LNCAP (cell line): ENCODE results near the gene PSKH1.

Experiments
- TF ChIP-seq, protein P1 (sequence below): fragments of 450-650 bp; IDR thresholded peaks from 2 replicates; pipeline ENCODE4 v1.5.1; 2017; ENCODE audit warnings: mild to moderate bottlenecking

Gene PSKH1

DNA sequence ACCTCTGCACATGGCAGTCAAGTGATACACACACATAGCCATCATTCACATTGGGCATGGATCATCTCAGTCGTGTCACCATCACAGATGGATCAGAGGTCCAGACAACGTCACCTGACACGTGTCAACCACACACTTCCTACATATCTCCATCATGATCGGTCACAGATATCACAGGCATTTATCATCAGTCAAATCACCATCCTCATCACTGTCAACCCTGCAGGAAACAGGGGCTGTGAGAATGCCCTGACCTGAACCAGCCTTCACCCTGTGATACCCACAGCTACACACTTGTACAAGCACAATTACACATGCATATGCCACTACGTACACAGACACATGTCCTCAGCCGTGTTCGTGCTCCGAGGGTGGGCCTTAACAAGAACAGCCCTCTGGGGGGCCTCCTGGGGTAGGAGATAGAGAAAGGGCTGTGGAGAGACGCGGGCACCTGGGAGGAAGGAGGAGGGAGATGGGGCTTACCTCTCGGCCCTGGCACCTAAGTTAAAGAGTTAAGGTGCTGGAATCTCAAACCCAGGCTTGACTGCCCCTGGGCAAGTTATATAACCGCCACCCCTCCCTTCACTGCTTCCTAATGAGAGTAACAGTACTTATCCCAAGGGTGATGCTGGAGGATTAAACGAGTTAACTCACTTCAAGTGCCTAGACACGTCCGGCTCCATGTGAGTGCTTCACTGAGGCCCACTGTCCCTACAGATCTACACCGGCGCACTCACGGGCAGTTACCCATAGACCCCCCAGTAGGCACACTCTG, 74.3 kb downstream of the PSKH1 start:
- TF ChIP-seq, protein P1, sequence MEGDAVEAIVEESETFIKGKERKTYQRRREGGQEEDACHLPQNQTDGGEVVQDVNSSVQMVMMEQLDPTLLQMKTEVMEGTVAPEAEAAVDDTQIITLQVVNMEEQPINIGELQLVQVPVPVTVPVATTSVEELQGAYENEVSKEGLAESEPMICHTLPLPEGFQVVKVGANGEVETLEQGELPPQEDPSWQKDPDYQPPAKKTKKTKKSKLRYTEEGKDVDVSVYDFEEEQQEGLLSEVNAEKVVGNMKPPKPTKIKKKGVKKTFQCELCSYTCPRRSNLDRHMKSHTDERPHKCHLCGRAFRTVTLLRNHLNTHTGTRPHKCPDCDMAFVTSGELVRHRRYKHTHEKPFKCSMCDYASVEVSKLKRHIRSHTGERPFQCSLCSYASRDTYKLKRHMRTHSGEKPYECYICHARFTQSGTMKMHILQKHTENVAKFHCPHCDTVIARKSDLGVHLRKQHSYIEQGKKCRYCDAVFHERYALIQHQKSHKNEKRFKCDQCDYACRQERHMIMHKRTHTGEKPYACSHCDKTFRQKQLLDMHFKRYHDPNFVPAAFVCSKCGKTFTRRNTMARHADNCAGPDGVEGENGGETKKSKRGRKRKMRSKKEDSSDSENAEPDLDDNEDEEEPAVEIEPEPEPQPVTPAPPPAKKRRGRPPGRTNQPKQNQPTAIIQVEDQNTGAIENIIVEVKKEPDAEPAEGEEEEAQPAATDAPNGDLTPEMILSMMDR, result no peak

DNA sequence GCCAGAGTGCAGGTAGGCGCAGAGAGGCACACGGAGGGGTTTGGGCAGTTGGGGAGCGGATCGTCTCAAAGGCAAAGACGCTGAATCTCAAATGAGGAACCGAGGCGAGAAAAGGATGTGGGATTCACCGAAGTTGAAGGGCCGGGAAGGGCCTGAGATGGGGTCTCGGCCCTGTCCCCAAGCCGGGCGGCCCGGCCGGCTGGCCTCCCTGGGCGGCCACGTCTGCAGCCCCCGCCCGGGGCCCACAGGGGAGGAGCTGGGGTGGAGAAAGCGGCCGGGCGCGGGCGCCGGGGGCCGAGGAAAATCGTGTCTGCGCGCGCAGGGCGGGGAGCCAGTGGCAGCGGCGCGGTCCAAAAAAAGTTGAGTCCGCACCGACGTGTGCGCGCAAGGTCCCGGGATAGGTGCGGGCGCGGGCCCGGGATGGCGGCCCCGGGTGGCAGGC, 74.9 kb downstream of the PSKH1 start:
- TF ChIP-seq, protein P1, result no peak

DNA sequence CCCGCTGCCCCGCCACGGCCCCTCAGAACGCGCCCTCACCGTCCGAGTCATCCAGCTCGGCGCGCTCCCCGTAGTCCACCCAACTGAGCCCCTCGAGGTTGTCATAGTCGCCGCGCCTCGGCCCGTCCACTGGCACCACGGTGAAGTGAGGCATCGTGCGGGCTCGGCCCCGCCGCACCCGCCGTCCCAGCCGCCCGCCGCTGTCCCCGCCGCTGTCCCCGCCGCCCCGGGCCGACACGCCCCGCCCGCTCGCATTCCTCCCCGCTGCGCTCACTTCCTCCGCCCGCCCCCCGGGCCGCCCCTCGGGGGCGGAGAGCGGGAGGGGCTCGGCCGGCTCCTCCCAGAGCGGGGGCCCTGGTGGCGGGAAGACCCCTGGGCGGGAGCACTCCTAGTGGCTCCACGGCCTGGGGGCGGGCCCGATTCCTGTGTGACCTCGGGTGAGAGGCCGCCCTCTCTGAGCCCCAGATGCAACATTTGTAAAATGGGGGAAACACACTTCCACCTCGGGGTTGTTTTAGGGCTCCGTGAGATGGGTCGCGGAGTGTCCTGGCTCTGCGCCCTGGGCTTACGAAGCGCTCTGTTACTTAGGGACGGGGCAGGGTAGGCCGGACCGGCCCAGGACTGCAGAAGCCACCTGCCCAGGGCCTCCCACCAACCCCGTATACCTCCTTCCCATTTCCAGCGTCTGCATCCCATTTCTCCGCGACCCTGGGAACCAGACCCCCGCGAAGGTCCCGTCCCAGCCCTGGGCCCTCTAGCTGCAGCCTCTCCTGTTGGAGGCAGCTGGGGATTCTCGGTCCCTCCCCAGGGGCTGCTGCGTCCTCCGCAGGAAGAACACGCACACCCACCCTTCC, 75.6 kb downstream of the PSKH1 start, which contains the start of gene SLC12A4:
SLC12A4 (minus strand) TSS at position 238 of the 854 bp plus-strand sequence; CDS start at position 154, 84 bp downstream.
- TF ChIP-seq, protein P1, result no peak

DNA sequence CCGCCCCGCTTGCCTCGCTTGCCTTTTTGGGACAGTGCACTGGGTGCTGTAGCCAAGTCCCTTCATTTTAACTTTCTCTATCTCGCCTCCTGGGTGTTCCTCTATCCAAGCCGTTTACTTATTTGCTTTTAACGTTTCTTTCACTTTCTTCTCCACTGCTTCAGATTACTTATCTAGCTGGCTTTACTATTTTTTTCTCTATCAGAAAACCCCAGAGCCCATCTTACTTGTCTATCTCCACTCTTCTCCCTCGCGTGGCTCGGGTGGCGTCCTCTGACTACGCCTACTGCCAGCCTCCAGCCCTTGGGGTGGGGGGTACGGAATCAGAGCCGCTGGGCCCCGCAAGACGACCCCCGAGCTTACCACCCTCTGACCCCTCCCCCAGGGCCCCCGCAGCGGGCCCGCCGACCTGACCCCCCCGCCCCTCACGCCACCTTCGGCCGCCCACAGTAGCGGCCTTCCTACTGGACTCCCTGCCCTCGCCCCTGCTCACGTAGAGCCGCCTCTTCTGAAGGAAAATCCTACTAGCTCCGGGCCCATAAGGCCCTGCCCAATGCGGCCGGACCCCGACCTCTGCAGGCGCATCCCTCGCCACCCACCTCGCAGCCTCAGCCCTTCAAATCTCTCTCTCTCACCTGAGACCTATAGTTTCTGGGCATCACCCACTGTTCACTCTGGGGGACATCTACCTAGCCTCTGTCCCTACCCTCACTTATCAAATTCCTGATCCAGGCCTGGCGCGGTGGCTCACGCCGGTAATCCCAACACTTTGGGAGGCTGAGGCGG, 76.4 kb downstream of the PSKH1 start:
- TF ChIP-seq, protein P1, result no peak

DNA sequence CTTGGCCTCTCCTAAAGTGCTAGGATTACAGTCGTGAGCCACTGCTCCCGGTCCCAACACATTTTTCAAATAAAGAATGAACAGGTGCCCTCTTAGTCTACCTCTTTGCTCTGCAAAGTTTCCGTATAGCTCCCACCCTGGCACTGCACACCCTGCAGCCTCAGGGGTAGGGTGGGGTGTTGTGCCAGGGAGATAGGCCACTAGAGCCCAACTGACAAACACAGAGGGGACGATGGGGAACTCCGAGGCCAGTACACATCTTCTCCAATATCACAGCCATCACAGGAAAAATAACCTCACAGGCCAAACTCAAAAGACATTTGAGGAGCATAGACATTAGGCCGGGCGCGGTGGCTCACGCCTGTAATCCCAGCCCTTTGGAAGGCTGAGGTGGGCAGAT, 78.1 kb downstream of the PSKH1 start:
- TF ChIP-seq, protein P1, result no peak

DNA sequence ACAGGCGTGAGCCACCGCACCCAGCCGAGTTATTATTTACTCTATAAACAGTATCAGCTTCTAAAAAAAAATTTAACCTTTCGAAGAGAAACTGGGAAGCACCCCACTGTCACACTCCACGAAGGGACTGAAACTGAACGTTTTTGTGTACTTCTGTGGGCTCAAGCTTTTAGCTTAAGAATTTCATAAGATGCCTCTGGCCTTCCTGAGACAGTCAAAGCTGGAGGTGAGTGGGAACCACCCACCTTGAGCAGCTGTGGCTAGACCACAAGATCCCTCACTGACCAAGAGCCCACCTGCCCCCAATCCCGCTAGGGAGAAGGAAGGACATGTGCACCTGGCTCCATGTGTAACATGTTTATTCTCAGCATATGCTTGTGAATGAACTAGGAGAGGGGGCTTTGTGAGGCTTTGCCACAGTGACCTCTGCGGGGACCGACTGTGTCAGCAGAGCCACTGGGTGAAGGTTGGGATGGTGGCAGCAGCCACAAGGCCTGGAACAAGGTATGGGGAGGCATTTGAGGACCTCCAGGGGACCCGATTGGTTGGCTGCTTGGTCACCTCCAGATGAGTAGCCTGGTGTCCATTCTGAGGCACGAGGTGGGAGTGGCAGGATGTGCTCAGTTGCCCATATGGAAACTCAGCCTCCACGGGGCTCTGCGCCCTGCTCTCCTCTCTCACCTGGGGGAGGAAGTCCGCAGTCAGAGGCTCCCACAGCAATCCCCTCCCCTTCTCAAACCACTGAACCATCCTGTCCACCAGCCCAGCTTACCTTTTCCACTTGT, 82.5 kb downstream of the PSKH1 start:
- TF ChIP-seq, protein P1, result no peak
